Erythroblast (primary cell): Measurements from ENCODE around the gene ZNF497.

Source experiments
- GATA1 ChIP-seq: IDR thresholded peaks from 2 replicates; pipeline ENCODE4 v1.6.1; 2011; ENCODE audit warnings: low read depth, mild to moderate bottlenecking, control low read depth, low read length, moderate library complexity
- POLR2A ChIP-seq: IDR thresholded peaks from 2 replicates; pipeline ENCODE4 v1.6.1; 2011; ENCODE audit warnings: mild to moderate bottlenecking, low read length

- TF ChIP-seq POLR2A (no peak), GATA1 (no peak)
Measured at GRCh38 chr19:58336820-58337219, 25.7 kb downstream of the ZNF497 start.
